ENCODE results near the gene FOXS1.

Gene FOXS1

DNA sequence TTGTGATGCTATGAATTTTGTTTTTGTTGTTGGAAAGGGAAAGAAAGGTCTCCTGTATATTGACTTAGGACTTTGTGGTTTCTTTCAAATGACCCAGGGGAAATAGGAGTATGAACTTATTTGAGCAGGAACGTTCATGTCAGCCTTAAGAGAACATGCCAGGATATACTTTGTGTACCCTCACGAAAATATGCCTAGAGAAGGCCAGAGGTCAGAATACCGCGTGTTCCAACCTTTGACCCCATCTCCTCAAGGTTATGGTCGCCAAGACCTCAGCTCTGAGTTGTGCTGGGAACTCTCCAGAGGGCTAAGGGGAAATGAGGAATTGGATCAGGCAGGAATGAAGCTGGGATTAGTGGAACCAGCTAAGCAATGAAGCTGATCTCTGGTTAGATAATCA is 36.5 kb upstream of the FOXS1 start:
- Histone ChIP-seq H3K27ac (replicated peaks) (no peak overlapping the region), H3K27me3 (ENCODE audit: insufficient read depth, poor library complexity, severe bottlenecking) (peaks cover 5% of the 10 kb centered on the region), H3K4me3 (replicated peaks; ENCODE audit: insufficient read depth, low read length) (no peak overlapping the region)
- no peak for TF ChIP-seq SPI1 (IDR thresholded peaks at IDR 0.05; ENCODE audit: borderline replicate concordance, low read depth)
- TF ChIP-seq, protein P1, sequence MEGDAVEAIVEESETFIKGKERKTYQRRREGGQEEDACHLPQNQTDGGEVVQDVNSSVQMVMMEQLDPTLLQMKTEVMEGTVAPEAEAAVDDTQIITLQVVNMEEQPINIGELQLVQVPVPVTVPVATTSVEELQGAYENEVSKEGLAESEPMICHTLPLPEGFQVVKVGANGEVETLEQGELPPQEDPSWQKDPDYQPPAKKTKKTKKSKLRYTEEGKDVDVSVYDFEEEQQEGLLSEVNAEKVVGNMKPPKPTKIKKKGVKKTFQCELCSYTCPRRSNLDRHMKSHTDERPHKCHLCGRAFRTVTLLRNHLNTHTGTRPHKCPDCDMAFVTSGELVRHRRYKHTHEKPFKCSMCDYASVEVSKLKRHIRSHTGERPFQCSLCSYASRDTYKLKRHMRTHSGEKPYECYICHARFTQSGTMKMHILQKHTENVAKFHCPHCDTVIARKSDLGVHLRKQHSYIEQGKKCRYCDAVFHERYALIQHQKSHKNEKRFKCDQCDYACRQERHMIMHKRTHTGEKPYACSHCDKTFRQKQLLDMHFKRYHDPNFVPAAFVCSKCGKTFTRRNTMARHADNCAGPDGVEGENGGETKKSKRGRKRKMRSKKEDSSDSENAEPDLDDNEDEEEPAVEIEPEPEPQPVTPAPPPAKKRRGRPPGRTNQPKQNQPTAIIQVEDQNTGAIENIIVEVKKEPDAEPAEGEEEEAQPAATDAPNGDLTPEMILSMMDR (IDR thresholded peaks at IDR 0.05; ENCODE audit: insufficient read depth, low read length): no peak
- TF ChIP-seq GABPA (IDR thresholded peaks at IDR 0.05; ENCODE audit: low read depth): no peak
- TF ChIP-seq, protein P2, sequence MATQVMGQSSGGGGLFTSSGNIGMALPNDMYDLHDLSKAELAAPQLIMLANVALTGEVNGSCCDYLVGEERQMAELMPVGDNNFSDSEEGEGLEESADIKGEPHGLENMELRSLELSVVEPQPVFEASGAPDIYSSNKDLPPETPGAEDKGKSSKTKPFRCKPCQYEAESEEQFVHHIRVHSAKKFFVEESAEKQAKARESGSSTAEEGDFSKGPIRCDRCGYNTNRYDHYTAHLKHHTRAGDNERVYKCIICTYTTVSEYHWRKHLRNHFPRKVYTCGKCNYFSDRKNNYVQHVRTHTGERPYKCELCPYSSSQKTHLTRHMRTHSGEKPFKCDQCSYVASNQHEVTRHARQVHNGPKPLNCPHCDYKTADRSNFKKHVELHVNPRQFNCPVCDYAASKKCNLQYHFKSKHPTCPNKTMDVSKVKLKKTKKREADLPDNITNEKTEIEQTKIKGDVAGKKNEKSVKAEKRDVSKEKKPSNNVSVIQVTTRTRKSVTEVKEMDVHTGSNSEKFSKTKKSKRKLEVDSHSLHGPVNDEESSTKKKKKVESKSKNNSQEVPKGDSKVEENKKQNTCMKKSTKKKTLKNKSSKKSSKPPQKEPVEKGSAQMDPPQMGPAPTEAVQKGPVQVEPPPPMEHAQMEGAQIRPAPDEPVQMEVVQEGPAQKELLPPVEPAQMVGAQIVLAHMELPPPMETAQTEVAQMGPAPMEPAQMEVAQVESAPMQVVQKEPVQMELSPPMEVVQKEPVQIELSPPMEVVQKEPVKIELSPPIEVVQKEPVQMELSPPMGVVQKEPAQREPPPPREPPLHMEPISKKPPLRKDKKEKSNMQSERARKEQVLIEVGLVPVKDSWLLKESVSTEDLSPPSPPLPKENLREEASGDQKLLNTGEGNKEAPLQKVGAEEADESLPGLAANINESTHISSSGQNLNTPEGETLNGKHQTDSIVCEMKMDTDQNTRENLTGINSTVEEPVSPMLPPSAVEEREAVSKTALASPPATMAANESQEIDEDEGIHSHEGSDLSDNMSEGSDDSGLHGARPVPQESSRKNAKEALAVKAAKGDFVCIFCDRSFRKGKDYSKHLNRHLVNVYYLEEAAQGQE (IDR thresholded peaks at IDR 0.05; ENCODE audit: insufficient replicate concordance, low read depth): no peak
- TF ChIP-seq POLR2AphosphoS5 (IDR thresholded peaks at IDR 0.05; ENCODE audit: low read depth): no peak
- no peak for DNase-seq (ENCODE audit: low read depth in 1 of 2, low spot score in 1 of 2)

DNA sequence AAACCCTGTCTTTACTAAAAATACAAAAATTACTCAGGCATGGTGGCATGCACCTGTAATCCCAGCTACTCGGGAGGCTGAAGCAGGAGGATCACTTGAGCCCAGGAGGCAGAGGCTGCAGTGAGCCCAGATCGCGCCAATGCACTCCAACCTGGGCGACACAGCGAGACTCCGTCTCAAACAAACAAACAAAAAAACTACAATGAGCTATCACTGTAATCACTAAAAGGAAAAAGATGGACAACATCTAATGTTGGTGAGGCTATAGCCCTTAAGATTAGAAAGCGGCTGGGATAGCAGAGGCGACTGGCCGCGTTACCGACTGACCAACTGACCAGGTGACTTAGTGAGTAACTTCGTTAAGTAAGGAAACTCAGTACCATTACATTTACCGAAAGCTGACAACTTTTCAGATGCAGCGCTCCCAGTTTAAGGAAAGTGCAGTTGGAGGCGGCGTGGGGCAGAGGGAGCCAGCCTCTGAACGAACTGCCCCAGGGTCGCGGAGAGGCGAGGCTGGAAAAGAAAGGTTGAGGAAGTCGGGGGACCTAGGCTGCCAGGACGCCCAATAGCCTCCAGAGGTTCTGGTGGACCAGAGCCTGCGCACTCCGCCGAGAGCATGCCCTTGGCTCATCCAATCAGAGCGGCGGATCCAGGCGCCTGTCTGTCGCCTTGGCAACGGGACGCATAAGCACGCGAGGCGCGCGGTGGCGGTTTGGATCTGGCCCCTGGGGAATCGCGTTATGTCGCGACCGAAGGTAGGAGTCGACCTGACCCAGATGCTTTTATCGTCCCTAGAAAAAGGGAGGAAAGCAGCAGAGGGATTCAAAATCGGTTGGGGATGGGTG is 34.0 kb upstream of the FOXS1 start:
- peak; percentile 86 to 90 for DNase-seq (ENCODE audit: low read depth in 1 of 2, low spot score in 1 of 2)
- TF ChIP-seq, protein P2 (IDR thresholded peaks at IDR 0.05; ENCODE audit: insufficient replicate concordance, low read depth): no peak
- TF ChIP-seq POLR2AphosphoS5 (IDR thresholded peaks at IDR 0.05; ENCODE audit: low read depth): no peak
- TF ChIP-seq, protein P1 (IDR thresholded peaks at IDR 0.05; ENCODE audit: insufficient read depth, low read length): no peak
- TF ChIP-seq GABPA (IDR thresholded peaks at IDR 0.05; ENCODE audit: low read depth): no peak
- no peak for TF ChIP-seq SPI1 (IDR thresholded peaks at IDR 0.05; ENCODE audit: borderline replicate concordance, low read depth)
- H3K27ac ChIP-seq (replicated peaks): peak overlapping the region; percentile 50

DNA sequence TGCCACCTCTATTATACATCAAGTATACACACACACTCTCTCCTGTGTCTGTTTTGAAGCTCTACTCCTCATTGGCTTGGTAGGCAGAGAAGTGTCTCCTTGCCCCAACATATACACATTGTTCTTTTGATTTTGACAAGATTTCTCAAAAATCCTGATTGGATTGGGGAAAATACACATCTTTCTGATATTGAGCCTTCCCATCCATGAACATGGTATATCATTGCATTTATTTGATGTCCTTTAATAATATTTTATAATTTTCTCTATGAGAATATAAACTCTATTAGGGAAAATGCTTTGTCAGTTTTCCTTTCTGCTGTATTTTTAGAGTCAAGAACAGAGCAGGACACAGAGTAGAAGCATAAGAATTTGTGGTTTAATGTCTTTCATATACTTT is 32.3 kb upstream of the FOXS1 start:
- no peak overlapping the region for H3K27ac ChIP-seq (replicated peaks)
- DNase-seq (ENCODE audit: low read depth in 1 of 2, low spot score in 1 of 2): no peak
- no peak overlapping the region for H3K4me3 ChIP-seq (replicated peaks; ENCODE audit: insufficient read depth, low read length)
- no peak for TF ChIP-seq POLR2AphosphoS5 (IDR thresholded peaks at IDR 0.05; ENCODE audit: low read depth)
- TF ChIP-seq, protein P2 (IDR thresholded peaks at IDR 0.05; ENCODE audit: insufficient replicate concordance, low read depth): no peak
- TF ChIP-seq, protein P1 (IDR thresholded peaks at IDR 0.05; ENCODE audit: insufficient read depth, low read length): no peak
- no peak for TF ChIP-seq GABPA (IDR thresholded peaks at IDR 0.05; ENCODE audit: low read depth)
- H3K27me3 ChIP-seq (ENCODE audit: insufficient read depth, poor library complexity, severe bottlenecking): peaks cover 7% of the 10 kb centered on the region

More for the DNA sequence above, 34.0 kb upstream of the FOXS1 start:
- H3K4me3 ChIP-seq (replicated peaks; ENCODE audit: insufficient read depth, low read length): peak overlapping the region; percentile 56
- H3K27me3 ChIP-seq (ENCODE audit: insufficient read depth, poor library complexity, severe bottlenecking): peaks cover 5% of the 10 kb centered on the region
